ENCODE results near the gene NMRAL1.

DNA sequence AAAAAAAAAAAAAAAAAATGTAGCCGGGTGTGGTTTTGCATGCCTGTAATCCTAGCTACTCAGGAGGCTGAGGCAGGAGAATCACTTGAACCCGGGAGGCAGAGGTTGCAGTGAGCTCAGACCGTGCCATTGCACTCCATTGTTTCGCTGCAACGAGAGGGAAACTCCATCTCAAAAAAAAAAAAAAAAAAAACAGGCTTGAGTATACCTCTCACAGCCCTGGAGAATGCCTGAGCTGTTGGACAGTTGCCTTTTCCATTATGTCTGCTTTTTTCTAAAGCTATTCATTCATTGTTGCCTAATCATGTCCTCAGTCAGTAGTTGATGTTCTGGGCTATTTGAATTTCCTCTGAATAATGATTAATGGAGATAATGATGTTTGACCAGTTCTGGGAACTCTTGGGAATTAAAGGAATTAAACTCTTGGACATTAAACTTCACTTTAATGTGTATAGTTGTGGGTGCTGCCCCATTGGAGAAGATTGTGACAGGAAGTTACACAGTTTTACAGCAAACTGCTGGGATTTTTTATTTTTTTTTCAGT is 13.6 kb upstream of the NMRAL1 start:
- TF ChIP-seq SUZ12 (IDR thresholded peaks at IDR 0.05; ENCODE audit: extremely low read depth, insufficient read depth, insufficient read length) (no peak), ZNF274 (IDR thresholded peaks at IDR 0.05; ENCODE audit: low read depth, low read length) (no peak)

All from NT2/D1 (cell line).